ENCODE measurements around the gene ADD1. TPM values are rescaled to one million over a fixed set of nuclear protein-coding genes. Genes with fewer than 3 reads are reported as not detected.

Gene ADD1
- total RNA-seq, 4 donors from 2014 or later: 290 to 470 (median 372) TPM

GRCh38 chr4:2907226-2907625 lies 63.6 kb downstream of the ADD1 start:
- no peaks in the 10 kb centered on the region for H3K9me3 ChIP-seq
- no peak overlapping the region for H3K27ac ChIP-seq
- TF ChIP-seq CTCF (IDR thresholded peaks at IDR 0.05) (no peak), POLR2A (IDR thresholded peaks at IDR 0.05) (no peak)
- H3K36me3 ChIP-seq: peaks cover 0 to 97% (median 0%) of the 10 kb centered on the region in 3 donors
- no peaks in the 10 kb centered on the region for H3K4me1 ChIP-seq
- no peaks in the 10 kb centered on the region for H3K27me3 ChIP-seq
- DNase-seq: no peak
- H3K4me3 ChIP-seq: no peak overlapping the region

DNA sequence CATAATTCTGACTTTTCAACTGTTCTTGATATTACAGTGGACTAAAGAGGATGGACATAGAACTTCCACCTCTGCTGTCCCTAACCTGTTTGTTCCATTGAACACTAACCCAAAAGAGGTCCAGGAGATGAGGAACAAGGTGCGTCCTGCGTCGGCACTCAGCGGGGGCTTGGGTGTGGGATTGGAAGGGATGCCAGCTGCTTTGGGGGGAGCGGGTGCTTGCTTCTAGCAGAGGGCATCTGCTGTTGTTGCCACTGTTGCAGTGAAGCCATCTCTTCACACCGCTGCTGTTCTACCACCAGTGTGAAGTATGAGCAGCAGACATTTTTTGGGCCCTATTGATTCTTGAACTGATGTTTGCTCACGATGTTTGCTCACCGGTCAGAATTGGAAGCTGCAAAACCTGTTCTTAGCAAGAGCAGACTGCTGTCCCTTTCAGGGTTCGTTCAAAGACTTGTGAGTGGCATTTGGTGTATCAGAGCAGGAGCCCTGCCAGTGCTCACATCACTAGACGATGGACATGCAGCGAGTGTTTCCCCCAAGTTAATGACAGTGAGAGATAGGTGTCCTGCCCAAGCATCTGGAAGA lies 64.2 kb downstream of the ADD1 start:
- Histone ChIP-seq H3K36me3 (peaks cover 0 to 97% (median 0%) of the 10 kb centered on the region in 3 donors), H3K4me1 (no peaks in the 10 kb centered on the region), H3K27ac (no peak overlapping the region), H3K27me3 (no peaks in the 10 kb centered on the region), H3K4me3 (no peak overlapping the region), H3K9me3 (no peaks in the 10 kb centered on the region)
- no peak for DNase-seq
- TF ChIP-seq CTCF (IDR thresholded peaks at IDR 0.05): no peak
- no peak for TF ChIP-seq POLR2A (IDR thresholded peaks at IDR 0.05)

GRCh38 chr4:2908686-2909085 lies 65.0 kb downstream of the ADD1 start:
- no peak for DNase-seq
- no peaks in the 10 kb centered on the region for H3K27me3 ChIP-seq
- H3K36me3 ChIP-seq: peaks cover 0 to 97% (median 0%) of the 10 kb centered on the region in 3 donors
- no peak overlapping the region for H3K4me3 ChIP-seq
- H3K9me3 ChIP-seq: no peaks in the 10 kb centered on the region
- no peak overlapping the region for H3K27ac ChIP-seq
- H3K4me1 ChIP-seq: no peaks in the 10 kb centered on the region
- no peak for TF ChIP-seq CTCF (IDR thresholded peaks at IDR 0.05)
- TF ChIP-seq POLR2A (IDR thresholded peaks at IDR 0.05): no peak

GRCh38 chr4:2909583-2909982 lies 65.9 kb downstream of the ADD1 start:
- no peak overlapping the region for H3K27ac ChIP-seq
- H3K27me3 ChIP-seq: no peaks in the 10 kb centered on the region
- peaks cover 0 to 96% (median 0%) of the 10 kb centered on the region in 3 donors for H3K36me3 ChIP-seq
- no peak for DNase-seq
- no peaks in the 10 kb centered on the region for H3K4me1 ChIP-seq
- H3K9me3 ChIP-seq: no peaks in the 10 kb centered on the region
- H3K4me3 ChIP-seq: no peak overlapping the region
- TF ChIP-seq CTCF (IDR thresholded peaks at IDR 0.05) (no peak), POLR2A (IDR thresholded peaks at IDR 0.05) (no peak)

DNA sequence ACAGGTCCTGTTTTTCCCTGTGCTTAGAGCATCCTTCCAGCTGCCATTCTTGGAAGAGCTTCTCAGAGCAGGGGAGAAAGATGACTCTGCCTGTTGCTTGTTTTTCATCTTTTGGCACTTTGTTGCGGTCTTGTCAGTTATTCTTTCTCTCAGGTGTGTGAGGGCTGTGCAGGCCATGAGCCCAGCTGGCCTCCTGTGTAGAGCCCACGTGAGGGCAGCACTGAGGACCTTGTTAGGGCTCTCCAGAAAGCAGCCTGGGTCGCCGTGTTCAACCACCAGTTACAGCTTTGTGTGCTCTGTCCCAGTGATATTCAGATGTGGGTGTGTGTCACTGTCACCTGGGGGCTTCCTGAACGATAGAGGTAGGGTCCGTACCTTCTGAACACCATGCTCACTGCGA lies 66.8 kb downstream of the ADD1 start:
- Histone ChIP-seq H3K9me3 (no peaks in the 10 kb centered on the region), H3K4me1 (no peaks in the 10 kb centered on the region), H3K4me3 (no peak overlapping the region), H3K27ac (no peak overlapping the region), H3K36me3 (peaks cover 0 to 96% (median 0%) of the 10 kb centered on the region in 3 donors), H3K27me3 (no peaks in the 10 kb centered on the region)
- no peak for DNase-seq
- no peak for TF ChIP-seq CTCF (IDR thresholded peaks at IDR 0.05)
- TF ChIP-seq POLR2A (IDR thresholded peaks at IDR 0.05): no peak

DNA sequence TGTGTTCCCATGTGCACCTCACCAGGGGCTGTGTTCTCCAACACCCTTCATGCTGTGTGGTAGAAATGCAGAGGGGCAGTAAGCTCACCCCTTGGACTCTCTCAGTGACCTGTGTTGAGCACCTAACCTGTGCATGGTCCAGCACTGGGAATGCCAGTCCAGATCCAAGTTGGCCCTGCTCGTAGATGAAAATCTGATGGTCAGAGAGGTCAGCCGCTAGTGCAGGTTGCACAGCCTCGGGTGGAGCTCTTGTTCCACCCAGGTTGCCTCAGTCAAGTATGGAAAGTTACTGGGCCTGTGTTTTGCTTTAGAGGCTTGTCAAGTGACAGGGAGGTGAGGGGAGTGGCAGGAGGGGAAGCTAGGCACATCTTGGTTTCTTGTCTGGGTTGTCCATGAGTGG lies 68.2 kb downstream of the ADD1 start:
- Histone ChIP-seq H3K4me3 (no peak overlapping the region), H3K9me3 (no peaks in the 10 kb centered on the region), H3K36me3 (peaks cover 0 to 95% (median 0%) of the 10 kb centered on the region in 3 donors), H3K27me3 (no peaks in the 10 kb centered on the region), H3K27ac (no peak overlapping the region), H3K4me1 (no peaks in the 10 kb centered on the region)
- DNase-seq: no peak
- no peak for TF ChIP-seq POLR2A (IDR thresholded peaks at IDR 0.05)
- TF ChIP-seq CTCF (IDR thresholded peaks at IDR 0.05): no peak
